NCI-H1105 (cell line): Measurements from ENCODE around the gene CD1E.
"Not testable (repeated sequence)": the region's sequence is repeated elsewhere in the genome, so short reads cannot be mapped to it uniquely, and the experiment has no call there.

Experiments used
- DNase-seq: peaks from one replicate; lab custom pipeline; 2025; lab: John Stamatoyannopoulos, UW

Gene CD1E

DNA sequence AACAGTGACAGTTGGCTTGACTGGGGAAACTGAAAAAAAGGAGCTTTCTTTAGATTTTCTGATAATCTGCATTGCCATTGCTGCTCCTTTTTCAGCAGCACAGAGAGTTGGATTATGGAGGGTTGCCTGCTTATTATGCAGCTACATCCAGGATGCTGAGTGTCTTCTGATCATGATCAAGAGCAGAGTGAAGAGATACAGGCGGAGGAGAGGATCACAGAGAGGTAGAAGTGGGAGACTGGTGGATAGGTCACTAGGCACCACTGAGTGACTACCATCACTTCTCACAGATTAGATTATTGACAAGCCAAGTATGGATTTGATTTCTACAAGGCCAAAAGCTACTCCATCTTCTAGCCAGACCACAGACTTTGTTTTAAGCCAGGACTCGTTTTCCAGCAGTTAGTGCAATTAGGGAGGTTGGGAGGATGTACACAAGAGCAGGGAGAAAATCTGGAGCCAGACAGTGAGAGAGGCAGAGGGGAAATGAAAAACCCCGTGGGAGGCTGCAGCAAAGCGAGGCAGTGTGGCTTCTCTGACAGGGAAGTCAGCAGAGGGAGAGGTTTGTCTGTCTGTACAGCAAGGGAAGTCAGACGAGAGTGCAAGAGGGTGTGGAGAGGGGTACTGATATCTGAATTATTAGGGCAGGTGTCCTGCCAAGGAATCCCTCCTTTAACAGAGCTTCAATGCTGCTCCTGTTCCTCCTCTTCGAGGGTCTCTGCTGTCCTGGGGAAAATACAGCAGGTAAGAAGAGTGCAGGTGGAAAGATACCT, at the start of gene CD1E:
TSS of gene CD1E (plus strand) at position 592 of the 773 bp plus-strand sequence. CDS start at position 687, 95 bp downstream.
- no peak for DNase-seq

DNA sequence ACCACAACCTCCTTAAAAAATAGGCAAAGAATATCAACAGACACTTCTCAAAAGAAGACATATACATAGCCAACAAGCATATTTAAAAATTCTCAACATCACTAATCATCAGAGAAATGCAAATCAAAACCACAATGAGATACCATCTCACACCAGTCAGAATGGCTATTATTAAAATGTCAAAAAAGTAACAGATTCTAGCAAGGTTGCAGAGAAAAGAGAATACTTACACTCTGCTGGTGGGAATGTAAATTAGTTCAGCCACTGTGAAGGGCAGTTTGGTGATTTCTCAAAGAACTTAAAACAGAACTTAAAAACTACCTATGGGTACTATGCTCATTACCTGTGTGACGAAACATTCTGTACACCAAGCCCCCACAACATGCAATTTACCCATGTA, 43.1 kb upstream of the CD1E start:
- DNase-seq = no peak

DNA sequence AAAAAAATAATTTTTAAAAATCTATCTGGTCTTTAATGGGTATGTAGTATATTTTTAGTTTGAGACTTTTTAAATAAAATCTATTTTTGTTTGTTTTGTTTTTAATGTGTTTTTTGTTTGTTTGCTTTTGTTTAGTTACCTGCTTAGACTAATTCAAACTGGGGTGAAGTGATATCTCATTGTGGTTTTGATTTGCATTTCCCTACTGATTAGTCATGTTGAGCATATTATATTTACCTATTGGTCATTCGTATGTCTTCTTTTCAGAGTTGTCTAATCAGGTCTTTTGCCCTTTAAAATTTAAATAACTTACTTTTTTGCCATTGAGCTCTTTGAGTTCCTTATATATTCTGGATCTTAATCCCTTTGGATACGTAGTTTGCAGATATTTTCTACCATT, 42.6 kb upstream of the CD1E start:
- DNase-seq = no peak

DNA sequence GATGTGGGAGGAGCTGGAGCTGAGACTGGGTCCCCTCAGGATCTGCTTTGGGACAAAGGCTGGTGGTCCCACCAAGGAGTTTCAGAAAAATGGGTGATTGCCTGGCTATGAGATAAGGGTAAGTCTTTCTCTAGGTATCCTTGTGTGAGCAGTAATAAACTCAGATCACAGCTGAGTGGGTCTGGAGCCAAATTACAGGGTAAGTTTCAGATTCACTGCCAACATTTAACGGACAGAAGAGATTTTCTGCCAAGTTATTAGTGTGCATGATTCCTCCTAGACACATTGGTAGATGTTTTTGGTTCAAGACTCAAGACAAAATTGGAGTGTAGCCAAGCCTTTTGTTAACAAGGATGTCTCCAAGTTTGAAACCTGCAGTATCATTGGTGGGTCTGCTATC, 29.8 kb upstream of the CD1E start:
- peak; percentile 42 for DNase-seq

DNA sequence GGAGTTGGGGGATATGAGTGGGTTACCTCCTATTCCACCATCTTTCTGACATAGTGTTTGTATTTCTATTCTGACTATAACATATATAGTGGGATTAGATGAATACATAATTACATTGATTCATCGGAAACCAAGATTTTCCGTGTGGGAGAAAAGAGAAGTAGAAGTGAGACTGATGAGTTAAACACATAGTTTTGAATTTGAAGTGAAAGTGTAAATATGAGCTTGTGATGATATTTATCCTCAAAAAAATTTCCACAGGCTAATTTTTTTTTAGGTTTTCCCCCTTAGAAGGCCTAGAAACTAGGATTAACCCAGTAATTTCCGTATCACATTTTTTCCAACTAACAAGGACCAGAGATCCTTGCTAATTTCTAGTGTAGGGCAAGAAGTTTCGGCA, 29.3 kb upstream of the CD1E start:
- no peak for DNase-seq

DNA sequence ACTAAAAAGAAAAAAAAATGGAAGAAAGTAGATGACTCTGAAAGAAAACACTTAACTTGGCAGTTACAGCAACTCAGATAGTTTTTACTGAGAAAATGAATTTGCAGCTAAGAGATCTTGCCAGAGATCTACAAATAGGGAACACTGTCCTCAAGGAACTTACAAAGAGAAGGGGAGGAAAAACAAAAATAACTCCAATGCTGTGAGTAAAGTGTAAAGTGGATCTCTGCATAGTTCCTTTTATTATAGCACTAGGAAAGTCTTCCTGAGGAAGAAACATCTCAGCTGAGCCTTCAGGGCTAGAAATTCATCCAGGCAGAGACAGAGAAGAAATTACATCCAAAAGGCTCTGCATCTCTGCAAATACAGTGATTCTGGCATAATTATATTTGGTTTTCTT, 26.2 kb upstream of the CD1E start:
- DNase-seq = no peak

DNA sequence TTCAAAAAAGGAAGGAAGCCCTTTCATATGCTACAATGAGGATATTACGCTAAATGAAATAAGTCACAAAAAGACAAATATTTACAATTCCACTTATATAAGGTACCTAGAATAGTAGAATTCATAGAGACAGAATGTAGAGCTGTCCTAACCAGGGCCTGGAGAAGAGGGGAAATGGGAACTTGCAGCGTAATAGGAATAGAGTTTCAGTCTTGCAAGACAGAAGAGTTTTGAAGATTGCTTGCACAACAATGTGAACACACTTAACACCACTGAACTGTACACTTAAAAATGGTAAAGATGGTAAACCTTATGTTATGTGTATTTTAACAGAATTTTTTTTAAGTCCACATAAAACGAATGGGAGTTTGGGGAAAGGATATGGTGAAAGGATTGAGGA, 25.3 kb upstream of the CD1E start:
- DNase-seq = no peak

DNA sequence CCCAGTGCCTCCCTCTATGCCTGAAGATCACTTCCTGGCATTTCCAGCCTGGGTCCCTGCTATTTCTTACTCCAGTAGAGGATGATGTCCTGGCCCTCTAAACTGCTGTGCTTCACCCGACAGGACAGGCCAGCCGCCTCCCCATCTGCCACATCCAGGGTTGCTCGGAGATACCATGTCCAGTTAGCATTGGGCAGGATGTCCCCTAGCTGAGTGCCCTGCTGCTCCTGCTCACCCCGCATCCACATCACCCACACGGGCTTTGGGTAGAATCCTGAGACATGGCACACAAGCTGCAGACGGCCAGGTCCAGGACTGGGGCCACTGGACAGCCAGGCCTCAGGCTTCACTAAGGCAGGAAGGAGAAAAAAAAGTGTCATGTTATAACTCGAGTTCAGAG, 24.4 kb upstream of the CD1E start:
- DNase-seq = no peak

DNA sequence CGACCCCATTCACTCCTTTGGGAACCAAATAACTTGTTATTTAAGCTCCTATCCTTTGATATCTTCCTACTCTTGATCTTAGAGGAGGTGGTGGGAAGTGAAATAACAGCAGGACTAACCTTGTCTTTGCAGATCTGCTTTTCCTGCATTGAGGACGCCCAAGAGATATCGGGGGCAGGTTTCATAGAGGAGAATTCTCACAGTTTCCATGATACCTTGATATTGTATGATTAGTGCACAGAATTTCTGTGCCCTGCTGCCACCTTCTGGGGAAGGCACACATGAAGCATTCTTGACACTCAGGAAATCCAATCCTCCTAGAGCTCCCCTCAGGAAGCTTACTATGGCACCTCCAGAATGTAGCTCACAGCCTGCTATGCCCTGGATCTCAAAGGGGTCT, 24.0 kb upstream of the CD1E start:
- DNase-seq = peak; percentile 49

DNA sequence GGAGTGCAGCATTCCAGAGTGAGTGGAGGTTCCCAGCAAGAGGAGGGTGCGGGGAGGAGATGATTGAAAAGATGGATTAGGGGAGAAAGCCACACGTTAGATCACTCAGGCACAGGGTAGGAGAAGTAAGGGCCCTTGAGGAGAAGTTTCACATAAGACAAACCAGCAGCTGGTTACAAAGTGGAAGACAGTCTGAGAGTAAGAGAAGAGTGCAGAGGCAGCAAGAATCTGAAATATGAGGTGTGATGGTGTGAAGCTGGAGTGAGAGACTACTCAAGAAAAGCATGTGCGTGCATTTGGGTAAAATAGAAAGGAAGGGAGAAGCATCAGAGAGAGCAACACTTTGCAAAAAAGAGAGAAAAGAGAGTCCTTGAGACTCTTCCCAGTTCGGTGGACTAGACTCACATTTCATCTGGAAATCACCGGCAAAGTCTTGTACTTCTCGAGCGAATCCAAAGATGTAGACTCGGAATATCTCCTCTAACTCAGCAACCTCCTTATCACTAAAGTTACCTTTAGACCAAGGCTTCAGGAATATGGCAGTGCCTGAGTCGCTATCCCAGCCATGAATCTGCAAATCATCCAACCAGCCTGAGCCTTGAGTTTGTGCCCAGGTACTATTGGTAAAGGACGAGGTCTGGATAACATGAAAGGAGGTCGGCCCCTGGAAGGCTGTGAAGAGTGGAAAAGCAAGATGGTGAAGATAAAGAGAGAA, 23.1 kb upstream of the CD1E start:
- no peak for DNase-seq

DNA sequence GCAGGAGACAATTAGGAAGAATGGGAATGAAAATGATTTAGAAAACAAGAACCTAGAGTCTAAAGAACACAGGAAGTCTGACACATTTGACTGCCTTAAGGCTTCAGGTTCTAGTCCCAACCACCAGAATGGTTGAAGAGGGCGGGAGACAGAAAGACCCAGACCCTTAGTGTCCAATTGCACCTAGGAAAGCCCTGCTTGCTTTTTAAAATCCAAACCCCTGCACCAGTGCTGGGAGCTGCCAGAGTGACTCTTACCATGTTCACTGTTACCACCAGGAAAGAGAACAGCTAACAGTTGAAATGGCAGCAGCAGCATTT, 22.6 kb upstream of the CD1E start:
- DNase-seq = no peak

DNA sequence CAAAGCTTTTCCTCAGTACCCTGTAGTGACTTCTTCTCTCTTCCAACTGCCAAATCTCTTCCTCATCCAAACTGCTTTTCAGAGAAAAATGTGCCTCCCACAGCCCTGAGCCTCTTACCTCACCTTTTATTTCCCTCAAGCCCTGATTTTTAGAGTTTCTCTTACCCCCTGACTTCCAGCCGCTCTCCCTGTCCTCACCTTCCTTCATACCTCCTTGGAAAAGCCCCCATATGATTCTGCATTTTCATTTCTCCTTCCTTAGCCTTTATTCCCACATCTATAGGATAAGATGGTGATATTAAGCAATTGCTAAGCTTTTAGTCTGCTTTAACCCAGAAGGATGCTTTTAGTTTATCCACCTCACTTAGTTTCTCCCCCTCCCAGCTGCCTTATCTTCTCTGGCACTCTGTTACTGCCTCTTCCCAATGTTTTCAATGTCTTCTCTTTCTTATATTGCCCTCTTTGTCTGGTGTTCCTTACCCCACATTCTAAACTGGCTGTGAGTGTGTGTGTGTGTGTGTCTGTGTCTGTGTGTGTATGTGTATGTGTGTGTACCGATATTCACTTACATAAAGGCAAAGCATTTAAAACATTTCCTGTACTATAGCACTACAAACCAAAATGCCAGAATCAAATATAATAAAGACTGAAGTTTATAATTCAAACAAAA, 22.1 kb upstream of the CD1E start, which contains the start of gene CD1B:
TSS of gene CD1B (minus strand) at position 51 of the 670 bp plus-strand sequence. CDS start 108 bp downstream, outside the sequence.
- no peak for DNase-seq

DNA sequence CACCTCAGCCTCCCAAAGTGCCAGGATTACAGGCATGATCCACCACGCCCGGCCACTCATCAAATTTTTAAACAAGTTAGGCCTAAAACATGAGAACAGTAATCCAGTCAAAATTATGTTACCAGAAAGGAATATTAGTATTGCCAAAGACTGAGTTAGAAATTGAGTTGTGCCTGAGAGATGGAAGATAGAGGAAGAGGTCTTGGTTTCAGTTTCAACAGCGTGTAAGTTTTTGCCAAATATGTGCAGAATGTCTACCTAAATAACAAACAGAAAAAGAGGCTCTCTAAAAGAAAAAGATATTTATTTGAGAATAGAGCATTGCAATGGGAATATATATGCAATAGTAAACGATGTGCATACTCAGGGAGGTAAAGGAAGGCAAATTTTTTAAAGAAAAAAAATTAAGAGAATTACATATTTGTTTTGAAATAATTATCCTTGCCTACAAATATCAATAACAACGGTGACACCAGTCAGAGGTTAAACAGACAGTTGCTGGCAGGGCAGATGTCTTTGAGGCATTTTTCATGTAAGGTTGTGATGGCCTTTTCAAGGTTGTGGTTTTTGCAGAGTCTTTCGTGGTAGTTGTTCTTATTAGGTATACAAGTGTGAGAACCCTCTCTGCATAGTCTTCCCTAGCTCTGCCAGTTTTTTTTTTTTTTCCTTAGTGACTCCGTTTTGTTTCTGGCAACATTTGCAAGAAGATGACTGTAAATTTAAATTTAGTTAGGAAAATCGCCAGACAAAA, 20.1 kb upstream of the CD1E start:
- DNase-seq = no peak

DNA sequence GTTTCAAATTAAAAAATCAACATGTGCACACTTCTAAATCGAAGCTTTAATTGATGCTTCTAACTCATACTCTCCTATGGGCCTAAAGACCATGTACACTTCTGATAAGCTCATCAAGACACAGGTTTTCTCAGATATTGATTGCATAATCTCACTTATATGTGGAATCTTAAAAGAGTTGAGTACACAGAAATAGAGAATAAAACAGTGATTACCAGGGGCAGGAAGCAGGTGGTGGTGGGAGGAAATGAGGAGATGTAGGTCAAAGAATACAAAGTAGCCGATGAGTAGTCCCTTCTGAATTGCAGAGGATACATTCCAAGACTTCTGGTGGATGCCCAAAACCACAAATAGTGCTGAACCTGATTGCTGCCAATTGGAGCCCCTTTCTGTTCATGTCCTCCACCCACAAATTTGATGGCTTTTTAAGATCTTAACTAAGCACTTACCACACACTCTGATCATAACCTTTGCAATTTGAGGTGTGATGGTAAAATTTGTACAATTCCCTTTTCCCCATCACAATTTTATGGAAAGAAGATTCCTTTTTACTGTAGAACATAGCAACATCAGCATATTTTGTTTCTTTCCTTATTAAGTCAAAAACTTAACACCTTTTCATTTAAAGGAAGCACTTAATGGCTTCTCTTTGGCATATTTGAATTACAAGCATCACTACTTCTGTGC, 19.0 kb upstream of the CD1E start:
- DNase-seq = no peak

DNA sequence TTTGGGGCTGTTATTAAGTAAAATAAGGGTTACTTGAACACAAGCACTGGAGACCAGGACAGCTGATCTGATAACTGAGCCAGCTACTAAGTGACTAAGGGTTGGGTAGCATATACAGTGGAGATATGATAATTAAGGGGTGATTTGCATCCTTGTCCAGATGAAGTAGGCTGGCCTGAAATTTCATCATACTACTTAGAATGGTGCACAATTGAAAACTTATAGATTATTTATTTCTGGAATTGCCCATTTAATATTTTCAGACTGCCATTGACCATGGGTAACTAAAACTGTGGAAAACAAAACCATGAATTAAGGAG, 18.5 kb upstream of the CD1E start:
- no peak for DNase-seq

DNA sequence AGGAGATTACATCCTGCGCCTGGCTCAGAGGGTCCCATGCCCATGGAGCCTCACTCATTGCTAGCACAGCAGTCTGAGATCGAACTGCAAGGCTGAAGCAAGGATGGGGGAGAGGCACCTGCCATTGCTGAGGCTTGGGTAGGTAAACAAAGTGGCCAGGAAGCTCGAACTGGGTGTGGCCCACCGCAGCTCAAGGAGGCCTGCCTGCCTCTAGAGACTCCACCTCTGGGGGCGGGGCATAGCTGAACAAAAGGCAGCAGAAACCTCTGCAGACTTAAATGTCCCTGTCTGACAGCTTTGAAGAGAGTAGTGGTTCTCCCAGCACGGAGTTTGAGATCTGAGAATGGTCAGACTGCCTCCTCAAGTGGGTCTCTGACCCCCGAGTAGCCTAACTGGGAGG, 17.3 kb upstream of the CD1E start:
- not testable (repeated sequence) for DNase-seq

DNA sequence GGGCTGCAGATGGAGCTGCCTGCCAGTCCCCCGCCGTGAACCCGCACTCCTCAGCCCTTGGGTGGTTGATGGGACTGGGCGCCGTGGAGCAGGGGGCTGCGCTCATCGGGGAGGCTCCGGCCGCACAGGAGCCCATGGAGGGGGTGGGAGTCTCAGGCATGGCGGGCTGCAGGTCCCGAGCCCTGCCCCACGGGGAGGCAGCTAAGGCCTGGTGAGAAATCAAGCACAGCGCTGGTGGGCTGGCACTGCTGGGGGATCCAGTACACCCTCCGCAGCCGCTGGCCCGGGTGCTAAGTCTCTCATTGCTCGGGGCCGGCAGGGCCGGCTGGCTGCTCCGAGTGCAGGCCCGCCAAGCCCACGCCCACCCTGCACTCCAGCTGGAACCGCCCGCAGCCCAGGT, 4.7 kb upstream of the CD1E start:
- DNase-seq = not testable (repeated sequence)

DNA sequence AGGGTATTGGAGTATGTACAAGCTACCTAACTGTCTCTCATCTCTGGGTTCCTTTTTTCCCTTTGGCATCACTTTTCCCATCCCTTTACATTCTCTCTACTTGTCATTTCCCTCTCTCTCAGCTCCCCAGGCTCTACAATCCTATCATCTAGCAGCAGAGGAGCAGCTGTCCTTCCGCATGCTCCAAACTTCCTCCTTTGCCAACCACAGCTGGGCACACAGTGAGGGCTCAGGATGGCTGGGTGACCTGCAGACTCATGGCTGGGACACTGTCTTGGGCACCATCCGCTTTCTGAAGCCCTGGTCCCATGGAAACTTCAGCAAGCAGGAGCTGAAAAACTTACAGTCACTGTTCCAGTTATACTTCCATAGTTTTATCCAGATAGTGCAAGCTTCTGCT, 561 bp downstream of the CD1E start:
- DNase-seq = no peak

DNA sequence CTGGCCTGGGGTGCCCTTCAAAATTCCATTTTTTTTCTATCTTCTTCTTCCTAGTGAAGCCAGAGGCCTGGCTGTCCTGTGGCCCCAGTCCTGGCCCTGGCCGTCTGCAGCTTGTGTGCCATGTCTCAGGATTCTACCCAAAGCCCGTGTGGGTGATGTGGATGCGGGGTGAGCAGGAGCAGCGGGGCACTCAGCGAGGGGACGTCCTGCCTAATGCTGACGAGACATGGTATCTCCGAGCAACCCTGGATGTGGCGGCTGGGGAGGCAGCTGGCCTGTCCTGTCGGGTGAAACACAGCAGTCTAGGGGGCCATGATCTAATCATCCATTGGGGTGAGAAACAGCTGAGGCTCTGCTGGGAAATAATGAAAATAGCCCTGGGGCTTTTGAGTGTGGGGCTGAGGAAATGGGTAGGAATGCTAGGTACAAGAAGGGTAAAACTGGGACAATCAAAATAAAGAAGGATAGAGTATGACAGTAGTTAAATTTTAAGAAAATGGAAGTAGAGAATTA, 2.1 kb downstream of the CD1E start:
- no peak for DNase-seq

DNA sequence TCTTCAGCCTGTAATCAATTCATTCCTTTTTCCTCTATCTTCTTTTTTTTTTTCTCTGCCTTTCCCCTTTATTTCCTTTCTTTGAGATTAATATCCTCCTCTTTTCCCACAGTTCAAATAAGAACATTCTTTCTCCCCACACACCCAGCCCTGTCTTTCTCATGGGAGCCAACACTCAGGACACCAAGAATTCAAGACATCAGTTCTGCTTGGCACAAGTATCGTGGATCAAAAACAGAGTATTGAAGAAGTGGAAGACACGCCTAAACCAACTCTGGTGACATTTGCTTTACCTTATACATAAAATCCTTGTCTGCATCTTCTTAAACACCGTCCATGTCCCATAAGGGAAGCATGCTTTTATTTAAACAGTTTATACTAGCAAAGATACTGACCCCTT, 2.9 kb downstream of the CD1E start:
- no peak for DNase-seq

DNA sequence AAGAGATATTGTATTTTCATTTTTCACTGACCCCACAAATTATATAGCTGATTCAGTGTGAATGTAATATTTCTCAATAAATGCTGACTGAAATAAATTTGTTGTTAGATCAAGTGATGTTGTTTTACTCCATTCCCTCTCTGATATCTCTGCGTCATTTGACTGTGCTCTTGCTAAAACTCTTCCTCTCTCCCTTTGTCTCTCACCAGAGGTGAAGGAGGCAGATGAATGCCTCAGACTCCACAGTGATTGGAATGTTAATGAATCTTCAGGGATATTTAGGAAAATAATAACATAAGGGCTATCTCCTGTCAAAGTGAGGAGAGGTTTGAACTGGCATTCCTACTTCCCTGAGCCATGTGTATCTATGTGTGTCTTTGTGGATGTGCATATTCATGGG, 3.7 kb downstream of the CD1E start:
- DNase-seq = no peak

DNA sequence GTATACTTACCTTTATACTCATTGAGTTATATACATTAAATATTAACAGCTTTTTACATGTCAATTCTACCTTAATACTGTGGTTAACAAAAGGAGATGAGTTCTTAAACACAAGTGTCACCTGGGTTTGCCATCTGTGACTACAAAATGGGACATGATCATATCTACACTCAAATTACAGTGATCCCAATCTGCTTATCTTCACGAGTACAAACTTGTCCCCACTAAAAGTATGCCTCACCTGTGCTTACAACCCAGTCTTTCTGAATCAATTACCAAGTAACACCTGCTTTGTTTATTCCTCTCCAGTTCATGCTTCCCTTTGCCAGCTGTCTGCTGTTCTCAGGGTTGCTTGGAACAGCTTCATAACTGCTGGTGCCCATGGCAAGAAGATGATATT, 8.8 kb downstream of the CD1E start:
- DNase-seq = peak; percentile 96
